ENCODE data around the gene TSEN2. TPM values are rescaled to one million over a fixed set of nuclear protein-coding genes. Genes with fewer than 3 reads are reported as not detected.

The TSEN2 gene
- total RNA-seq, 2 donors from 2014 or later = 16.6 to 18.2 TPM

DNA sequence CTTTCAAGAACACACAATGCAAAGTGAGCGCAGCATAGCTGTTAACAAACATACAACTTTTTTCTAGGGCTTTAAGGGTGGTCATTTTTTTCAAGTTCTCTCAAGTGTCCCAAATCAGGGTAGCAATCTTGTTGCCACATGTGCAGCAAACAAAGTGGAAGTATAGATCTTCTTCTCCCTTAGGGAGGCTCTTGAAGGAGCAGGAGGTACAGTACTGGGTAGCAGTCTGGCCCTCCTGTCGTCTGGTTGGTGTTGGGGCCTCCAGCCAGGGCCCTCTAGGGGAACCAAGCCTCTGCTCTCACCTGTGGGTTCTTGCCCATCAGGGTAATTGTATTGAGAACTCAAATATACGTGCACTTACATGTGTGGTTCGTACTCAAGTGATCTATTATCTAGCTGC is 98.5 kb downstream of the TSEN2 start:
- Mint-ChIP-seq H3K9me3 (no peaks in the 10 kb centered on the region), H3K27me3 (ENCODE audit: insufficient read depth) (no peaks in the 10 kb centered on the region), H3K4me1 (no peaks in the 10 kb centered on the region), H3K36me3 (ENCODE audit: low read depth) (peaks cover 70% of the 10 kb centered on the region), H3K4me3 (no peak overlapping the region), H3K27ac (no peak overlapping the region)
- Histone ChIP-seq H3K9ac (ENCODE audit: extremely low read depth, low read length, poor library complexity, severe bottlenecking) (no peak overlapping the region), H3K4me3 (ENCODE audit: low read length) (no peak overlapping the region), H3K4me1 (ENCODE audit: control insufficient read depth, insufficient read depth, low read length) (no peaks in the 10 kb centered on the region), H3K36me3 (ENCODE audit: control insufficient read depth, insufficient read depth, low read length) (peaks cover 92% of the 10 kb centered on the region), H3K27me3 (ENCODE audit: control insufficient read depth, insufficient read depth, low read length, poor library complexity, severe bottlenecking) (no peaks in the 10 kb centered on the region), H3K27ac (ENCODE audit: low read depth, low read length) (no peak overlapping the region), H3K9me3 (ENCODE audit: control insufficient read depth, low read length) (no peaks in the 10 kb centered on the region)
- 98 to 100% methylated on average over 3 to 4 of the region's 4 CpGs for WGBS, 2 experiments (ENCODE audit: insufficient coverage in 1 of 2, insufficient read length in 1 of 2)
- TF ChIP-seq, protein P1, sequence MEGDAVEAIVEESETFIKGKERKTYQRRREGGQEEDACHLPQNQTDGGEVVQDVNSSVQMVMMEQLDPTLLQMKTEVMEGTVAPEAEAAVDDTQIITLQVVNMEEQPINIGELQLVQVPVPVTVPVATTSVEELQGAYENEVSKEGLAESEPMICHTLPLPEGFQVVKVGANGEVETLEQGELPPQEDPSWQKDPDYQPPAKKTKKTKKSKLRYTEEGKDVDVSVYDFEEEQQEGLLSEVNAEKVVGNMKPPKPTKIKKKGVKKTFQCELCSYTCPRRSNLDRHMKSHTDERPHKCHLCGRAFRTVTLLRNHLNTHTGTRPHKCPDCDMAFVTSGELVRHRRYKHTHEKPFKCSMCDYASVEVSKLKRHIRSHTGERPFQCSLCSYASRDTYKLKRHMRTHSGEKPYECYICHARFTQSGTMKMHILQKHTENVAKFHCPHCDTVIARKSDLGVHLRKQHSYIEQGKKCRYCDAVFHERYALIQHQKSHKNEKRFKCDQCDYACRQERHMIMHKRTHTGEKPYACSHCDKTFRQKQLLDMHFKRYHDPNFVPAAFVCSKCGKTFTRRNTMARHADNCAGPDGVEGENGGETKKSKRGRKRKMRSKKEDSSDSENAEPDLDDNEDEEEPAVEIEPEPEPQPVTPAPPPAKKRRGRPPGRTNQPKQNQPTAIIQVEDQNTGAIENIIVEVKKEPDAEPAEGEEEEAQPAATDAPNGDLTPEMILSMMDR (conservative IDR thresholded peaks at IDR 0.05) = no peak
- DNase-seq = no peak

Other genes with a start within 250 kb of the TSEN2 start
- gene PPARG, start 195.4 kb upstream of the TSEN2 start, total RNA-seq = 1 to 10 TPM; 3.8 to 4.5 TPM
- gene MKRN2OS, start 61.0 kb downstream of the TSEN2 start, total RNA-seq = under 1 TPM in 1 of 2 donors, not detected in 1; 0.84 TPM
- gene MKRN2, start 72.6 kb downstream of the TSEN2 start, total RNA-seq = 10 to 100 TPM; 18.8 to 23.3 TPM
- gene RAF1, start 179.6 kb downstream of the TSEN2 start, total RNA-seq = 100 to 1,000 TPM in 1 of 2 donors, 10 to 100 TPM in 1; 95.4 to 116 TPM